Bronchial epithelial cell (primary cell): ENCODE measurements around the gene PMVK. TPM values are rescaled to one million over a fixed set of nuclear protein-coding genes. Genes with fewer than 3 reads are reported as not detected.

ENCODE experiments used
- DNase-seq: peaks from one replicate; pipeline ENCODE4 v3.0.0-alpha.2; 2010; ENCODE audit warnings: low read depth
- FAIRE-seq: peaks from 2 replicates; lab custom pipeline; 2011; peaks lifted over from hg19 to GRCh38; lab: Jason Lieb, UNC
- H3K27me3 ChIP-seq: 2 replicates; pipeline ENCODE4 v1.5.1; 2011; ENCODE audit warnings: low read length; ENCODE audit not compliant: control insufficient read depth, insufficient read depth
- H3K36me3 ChIP-seq: 2 replicates; pipeline ENCODE4 v1.5.1; 2011; ENCODE audit warnings: low read length; ENCODE audit not compliant: control insufficient read depth, insufficient read depth
- H3K4me3 ChIP-seq: 2 replicates; pipeline ENCODE4 v1.5.1; 2011; ENCODE audit warnings: mild to moderate bottlenecking, low read depth, low read length, control low read depth
- total RNA-seq: library from RNA; depleted of rRNA; stranded (reverse); fragments of >200 nt; gene quantifications from 2 replicates; pipeline ENCODE4 v1.2.1, GENCODE V29; 2014
- TF ChIP-seq, protein P1 (sequence below): IDR thresholded peaks from 2 replicates; pipeline ENCODE4 v1.5.1; 2011; ENCODE audit warnings: mild to moderate bottlenecking, moderate library complexity, low read length, control low read depth, inconsistent platforms; ENCODE audit not compliant: insufficient read depth, severe bottlenecking

Gene PMVK
- total RNA-seq, 1 donor from 2014 or later: 11.3 TPM

DNA sequence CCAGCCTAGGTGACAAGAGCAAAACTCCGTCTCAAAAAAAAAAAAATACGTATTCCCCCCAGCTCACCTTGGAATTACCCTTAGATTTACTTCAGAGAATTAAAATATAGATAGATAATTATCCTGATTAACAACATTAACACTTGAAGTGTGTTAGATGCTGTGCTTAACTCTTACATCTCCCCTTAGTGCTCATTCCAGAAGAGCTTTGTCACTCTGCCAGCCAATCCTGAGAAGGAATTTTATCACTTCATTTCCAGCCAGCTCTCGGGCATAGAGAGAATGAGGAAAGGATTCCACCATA lies 35.6 kb upstream of the PMVK start:
- FAIRE-seq: no peak
- H3K36me3 ChIP-seq: peaks cover 15% of the 10 kb centered on the region
- TF ChIP-seq, protein P1, sequence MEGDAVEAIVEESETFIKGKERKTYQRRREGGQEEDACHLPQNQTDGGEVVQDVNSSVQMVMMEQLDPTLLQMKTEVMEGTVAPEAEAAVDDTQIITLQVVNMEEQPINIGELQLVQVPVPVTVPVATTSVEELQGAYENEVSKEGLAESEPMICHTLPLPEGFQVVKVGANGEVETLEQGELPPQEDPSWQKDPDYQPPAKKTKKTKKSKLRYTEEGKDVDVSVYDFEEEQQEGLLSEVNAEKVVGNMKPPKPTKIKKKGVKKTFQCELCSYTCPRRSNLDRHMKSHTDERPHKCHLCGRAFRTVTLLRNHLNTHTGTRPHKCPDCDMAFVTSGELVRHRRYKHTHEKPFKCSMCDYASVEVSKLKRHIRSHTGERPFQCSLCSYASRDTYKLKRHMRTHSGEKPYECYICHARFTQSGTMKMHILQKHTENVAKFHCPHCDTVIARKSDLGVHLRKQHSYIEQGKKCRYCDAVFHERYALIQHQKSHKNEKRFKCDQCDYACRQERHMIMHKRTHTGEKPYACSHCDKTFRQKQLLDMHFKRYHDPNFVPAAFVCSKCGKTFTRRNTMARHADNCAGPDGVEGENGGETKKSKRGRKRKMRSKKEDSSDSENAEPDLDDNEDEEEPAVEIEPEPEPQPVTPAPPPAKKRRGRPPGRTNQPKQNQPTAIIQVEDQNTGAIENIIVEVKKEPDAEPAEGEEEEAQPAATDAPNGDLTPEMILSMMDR: no peak
- no peaks in the 10 kb centered on the region for H3K27me3 ChIP-seq
- H3K4me3 ChIP-seq: no peak overlapping the region
- no peak for DNase-seq

DNA sequence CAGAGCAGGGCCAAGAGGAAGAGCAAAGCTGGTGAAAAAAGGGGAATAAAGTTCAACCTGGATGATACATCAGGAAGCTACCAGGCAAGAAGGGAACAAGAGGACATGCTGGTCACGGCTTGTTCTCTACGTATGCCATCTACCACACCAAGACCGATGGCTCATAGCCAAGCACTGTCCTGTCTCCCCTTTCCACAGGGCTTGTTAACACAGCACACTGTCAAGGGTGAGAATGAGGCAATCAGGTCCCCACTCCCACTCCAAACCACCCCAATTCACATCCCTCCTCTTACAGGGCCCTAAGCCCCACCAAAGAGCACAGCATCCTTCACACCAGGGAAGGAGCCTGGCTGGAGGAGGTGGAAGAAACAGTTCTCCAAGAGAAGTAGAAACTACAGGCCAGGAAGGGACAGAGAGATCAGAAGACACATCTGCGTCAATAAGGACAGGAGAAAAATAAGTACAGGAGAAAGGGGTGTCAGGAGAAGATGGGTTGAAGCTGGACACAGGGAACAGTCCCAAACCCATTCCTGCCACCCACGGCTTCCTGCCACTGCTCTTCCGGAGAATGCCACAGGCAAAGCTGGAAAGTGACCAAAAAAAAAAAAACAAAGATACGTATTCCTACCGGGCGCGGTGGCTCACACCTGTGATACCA lies 35.0 kb upstream of the PMVK start:
- Histone ChIP-seq H3K36me3 (peaks cover 22% of the 10 kb centered on the region), H3K27me3 (no peaks in the 10 kb centered on the region), H3K4me3 (peak overlapping the region; percentile 74)
- DNase-seq: peak; percentile 94
- FAIRE-seq: no peak
- TF ChIP-seq, protein P1: no peak

DNA sequence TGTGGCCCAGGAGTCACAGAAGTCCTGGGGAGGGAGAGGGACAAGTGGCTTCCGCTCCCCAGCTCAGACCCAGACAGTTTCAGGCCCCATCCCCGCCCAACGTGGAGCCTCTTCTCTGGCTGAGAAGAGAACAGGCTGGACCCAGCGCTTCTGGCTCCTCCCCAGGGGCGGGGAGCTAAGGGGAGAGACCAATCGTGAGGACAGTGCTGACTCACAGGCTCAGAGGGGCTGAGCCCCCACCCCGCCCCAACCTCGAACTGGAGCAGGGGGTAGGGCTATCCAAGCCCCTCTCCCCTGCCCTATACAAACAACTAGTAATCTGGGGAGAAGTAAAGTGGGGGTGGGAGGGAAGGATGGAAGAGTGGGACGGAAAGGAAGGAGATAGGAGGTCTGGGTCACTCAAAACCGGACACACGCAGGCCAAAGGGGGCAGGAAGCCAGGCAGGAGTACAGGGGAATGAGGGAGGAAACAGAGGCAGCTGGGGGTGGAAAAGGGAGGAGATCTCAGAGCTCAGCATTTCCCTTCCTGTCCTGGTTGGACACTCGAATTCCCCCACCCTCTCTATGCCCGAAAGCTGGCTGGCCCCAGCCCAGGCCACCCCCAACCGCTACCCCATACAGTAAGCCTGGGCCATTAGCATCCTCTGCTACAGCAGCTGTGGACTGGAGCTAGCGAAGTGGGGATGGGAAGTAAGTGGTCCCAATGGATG lies 34.3 kb upstream of the PMVK start, which contains the start of gene SHC1:
Gene SHC1, minus strand, starts transcription at position 117 of the 710 bp plus-strand sequence. CDS start 221 bp downstream, outside the sequence.
- DNase-seq: peak; percentile 87

DNA sequence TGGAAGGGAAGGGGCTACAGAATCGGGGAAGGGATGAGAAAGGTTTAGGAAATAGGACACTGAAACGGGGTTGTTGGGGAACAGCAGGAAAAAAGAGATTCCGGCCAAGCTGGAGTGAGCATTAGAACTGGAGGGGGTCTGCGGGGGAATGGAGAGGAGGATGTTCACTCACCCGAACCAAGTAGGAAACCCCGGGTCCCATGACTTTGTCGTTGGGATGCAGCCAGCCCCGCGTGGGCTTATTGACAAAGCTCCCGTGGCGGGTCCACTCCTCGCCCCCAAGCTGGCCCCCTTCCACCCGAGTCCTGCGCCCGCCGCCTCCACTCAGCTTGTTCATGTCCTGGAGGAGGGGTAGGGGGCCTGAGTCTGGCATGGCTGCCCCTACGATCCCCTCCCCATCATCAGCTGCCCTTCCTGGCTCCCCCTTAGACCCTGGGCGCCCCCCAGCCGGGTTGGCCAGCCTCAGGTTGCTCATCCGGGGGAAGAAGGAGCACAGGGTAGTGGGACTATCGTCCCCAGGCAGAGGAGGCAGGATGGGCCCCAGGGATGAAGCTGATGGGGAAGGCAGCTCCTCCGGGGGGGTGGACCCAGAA lies 33.4 kb upstream of the PMVK start:
- DNase-seq: no peak
- Histone ChIP-seq H3K27me3 (no peaks in the 10 kb centered on the region), H3K4me3 (peak overlapping the region; percentile 74), H3K36me3 (peaks cover 35% of the 10 kb centered on the region)
- TF ChIP-seq, protein P1: no peak
- no peak for FAIRE-seq

More for the DNA sequence above, 34.3 kb upstream of the PMVK start, which contains the start of gene SHC1:
- peak within 1 kb of the TSS; percentile 74 for H3K4me3 ChIP-seq
- TF ChIP-seq, protein P1: no peak
- no peak for FAIRE-seq
- H3K36me3 ChIP-seq: peaks cover 29% of the 10 kb centered on the region
- H3K27me3 ChIP-seq: no peaks in the 10 kb centered on the region

DNA sequence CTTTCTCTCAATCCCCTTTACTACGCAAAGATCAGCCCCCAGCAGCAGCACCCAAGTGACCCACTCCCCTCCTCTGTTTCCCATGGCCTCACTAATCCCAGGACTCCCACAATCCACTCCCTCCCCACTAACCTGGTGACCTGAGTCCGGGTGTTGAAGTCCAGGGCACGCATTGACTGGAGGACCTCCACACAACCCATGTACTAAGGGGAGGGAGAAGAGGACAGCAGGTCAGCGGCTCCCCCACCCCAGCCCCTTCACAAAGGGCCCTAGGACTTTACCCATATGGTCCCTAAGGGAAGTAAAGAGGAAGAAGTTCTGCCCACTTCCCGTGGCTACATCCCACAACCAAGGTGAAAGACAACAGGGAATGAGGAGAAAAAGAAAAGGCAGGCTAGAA lies 32.7 kb upstream of the PMVK start:
- DNase-seq: no peak
- peak overlapping the region; percentile 74 for H3K4me3 ChIP-seq
- peaks cover 41% of the 10 kb centered on the region for H3K36me3 ChIP-seq
- TF ChIP-seq, protein P1: no peak
- no peaks in the 10 kb centered on the region for H3K27me3 ChIP-seq
- FAIRE-seq: no peak
